SKM-1 treated with dmso at 0.1 percent for 144 hours (cell line): ENCODE data around the gene UCN.
A peak's percentile ranks its signal among the peaks of the same experiment; 100 is the strongest.
"Not testable (repeated sequence)": the region's sequence is repeated elsewhere in the genome, so short reads cannot be mapped to it uniquely, and the experiment has no call there.

Source experiments
- DNase-seq: peaks from one replicate; lab custom pipeline; 2025; ENCODE audit not compliant: unreplicated experiment; lab: John Stamatoyannopoulos, UW

The UCN gene

GRCh38 chr2:27285481-27285880, 22.8 kb downstream of the UCN start:
- no peak for DNase-seq

- no peak for DNase-seq
These were observed 23.2 kb downstream of the UCN start for GRCh38 chr2:27284996-27285395.

- DNase-seq, result no peak
These were observed 25.4 kb downstream of the UCN start for GRCh38 chr2:27282892-27283291.

DNA sequence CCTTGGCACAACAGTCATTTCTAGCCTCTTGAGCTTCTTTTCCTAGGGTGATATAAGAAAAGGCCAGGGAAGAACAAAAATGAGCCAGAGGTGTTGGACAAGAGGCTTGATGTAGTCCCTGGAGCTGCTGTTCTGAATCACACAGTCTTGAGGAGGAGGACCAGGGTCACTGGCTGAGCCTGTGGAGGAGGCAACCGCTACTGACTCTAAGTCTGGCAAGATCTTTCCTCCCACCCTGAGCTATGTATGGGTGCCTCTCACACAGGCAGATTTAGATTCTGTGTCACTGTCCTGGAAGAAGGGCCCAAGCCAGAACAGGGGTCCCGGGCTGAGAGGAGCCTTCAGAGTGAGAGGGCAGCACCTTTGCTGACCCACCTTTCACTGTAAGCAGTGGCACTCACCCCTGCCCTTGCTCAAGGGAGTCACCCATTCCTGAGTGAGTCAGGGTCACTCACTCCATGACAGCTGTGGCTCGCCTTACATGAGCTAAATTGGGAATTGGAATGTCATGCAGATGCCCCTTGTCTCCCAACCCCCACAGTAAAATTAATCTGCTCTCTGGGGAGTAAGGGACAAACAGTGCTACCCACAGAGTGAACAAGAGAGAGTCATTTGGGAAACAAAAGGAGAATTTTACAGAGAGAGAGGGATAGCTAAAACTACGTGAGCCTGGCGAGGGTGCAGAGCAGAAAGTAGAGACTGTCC, 26.2 kb downstream of the UCN start, which contains the start of gene TRIM54:
Gene TRIM54, plus strand, starts transcription at position 575 of the 705 bp plus-strand sequence. CDS start 303 bp downstream, outside the sequence.
- no peak for DNase-seq

- no peak for DNase-seq
These were observed 26.8 kb downstream of the UCN start for GRCh38 chr2:27281442-27281841.

DNA sequence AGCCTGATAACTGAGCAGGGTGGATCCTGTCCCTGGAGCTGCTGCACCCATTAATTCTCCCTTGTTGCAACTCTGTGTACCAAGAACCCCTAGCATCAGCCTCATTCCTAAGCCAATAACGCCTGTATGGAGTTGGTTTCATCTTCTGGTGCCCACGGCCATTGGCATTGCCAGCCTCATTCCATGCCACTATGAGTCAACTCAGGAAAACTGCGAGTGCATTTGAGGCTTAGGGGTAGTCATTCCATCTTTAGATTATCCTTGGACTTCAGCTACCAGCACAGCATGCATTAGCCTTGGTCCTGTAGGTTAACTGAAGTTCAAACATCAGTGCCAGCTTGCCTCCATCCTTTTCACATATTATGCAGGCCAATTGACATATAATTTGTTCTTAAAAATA, 27.4 kb downstream of the UCN start:
- DNase-seq, result no peak

GRCh38 chr2:27278010-27278409, 30.2 kb downstream of the UCN start:
- no peak for DNase-seq

DNA sequence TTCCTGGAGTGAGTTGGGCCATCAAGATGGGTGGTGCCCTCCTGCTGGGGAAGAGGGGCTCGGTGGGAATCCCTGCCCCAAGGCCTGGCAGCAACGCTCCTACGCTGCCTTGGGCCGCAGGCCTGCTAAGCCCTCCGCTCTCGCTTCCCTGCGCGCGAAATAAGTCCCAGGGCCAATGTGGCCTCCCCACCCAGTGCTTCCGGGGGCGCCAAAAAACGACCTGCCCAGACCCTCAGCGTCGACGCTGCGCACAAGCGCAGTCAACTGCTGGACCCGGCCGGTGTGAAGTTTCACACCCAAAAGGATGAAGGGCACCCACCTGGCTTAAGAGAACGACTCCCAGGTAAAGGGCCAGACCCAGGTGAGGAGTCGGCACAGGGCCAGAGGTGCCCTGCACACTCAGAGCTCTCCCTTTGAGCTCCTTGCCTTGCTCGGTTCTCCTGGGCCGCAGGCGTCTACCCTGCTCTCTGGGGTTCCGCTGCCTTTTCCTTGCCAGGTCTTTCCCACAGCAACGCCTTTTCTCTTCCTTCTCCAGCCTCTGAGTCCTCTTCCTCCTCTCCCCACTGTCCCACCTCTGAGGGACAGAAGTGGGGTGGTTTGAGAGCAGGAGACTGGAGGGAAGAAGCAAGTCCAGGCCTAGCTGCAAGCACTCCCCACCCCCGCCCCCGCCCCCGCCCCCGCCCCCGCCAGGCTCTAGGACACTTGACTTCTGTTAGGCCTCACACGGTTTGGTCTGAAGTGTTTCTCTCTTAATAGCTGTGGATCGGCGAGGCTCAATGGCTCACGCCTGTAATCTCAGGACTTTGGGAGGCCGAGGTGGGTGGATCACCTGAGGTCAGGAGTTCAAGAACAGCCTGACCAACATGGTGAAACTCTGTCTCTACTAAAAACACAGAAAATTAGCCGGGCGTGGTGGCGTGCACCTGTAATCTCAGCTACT, 32.8 kb downstream of the UCN start, which contains the start of gene DNAJC5G:
Gene DNAJC5G, plus strand, starts transcription at position 223 of the 940 bp plus-strand sequence. CDS start 1,296 bp downstream, outside the sequence.
- no peak for DNase-seq

DNA sequence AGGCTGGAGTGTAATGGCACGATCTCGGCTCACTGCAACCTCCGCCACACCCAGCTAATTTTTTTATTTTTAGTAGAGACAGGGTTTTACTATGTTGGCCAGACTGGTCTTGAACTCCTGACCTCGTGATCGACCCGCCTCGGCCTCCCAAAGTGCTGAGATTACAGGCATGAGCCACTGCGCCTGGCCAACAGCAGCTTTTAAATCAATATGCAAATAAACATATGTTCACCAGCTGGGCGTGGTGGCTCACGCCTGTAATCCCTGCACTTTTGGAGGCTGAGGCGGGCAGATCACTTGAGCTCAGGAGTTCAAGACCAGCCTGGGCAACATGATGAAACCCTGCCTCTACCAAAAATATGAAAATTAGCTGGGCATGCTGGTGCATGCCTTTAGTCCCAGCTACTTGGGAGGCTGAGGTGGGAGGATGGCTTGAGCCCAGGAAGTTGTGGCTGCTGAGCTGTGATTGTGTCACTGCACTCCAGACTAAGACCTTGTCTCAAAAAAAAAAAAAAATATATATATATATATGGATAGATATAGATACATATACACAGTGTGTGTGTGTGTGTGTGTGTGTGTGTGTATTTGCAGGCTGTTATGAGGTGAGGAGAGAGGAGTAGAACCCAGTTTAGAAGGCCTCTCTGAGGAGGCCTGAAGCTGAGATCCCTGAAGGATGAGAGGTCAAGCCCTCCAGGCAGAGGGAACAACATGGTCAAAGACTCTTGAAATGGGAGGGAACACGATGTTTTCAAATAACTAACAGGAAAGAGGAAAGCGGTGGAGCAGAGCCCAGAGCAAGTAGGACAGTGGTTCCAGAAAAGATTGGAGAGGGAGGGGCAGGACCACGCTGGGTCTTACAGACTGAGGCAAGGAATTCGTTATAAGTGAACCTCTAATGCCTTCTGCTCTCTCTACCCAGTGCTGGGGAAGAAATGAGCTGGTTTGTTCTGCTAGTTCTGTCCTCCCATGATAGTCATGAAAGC, 35.4 kb downstream of the UCN start:
- DNase-seq, result not testable (repeated sequence)

- no peak for DNase-seq
These were observed 36.5 kb downstream of the UCN start for GRCh38 chr2:27271631-27272340.

DNA sequence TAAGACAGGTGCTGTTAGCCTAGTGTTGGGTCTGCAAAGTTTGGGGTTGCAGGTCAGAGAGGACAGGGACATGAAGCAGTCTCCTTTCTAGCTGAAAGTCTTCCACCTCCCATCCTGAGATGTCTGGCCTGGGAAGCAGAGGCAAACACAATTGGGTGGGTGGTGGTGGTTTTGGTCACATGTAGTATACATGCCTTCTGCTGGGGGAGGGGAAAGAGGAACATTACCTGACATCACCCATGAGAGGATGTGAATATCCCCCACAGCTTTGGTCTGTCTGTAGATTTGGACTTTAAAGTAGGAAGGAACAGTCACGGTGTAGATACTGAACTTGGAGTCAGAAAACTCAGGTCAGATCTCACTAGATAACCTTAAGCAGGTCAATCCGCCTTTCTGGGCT, 37.6 kb downstream of the UCN start:
- DNase-seq, result no peak

- no peak for DNase-seq
These were observed 38.1 kb downstream of the UCN start for GRCh38 chr2:27270131-27270530.

DNA sequence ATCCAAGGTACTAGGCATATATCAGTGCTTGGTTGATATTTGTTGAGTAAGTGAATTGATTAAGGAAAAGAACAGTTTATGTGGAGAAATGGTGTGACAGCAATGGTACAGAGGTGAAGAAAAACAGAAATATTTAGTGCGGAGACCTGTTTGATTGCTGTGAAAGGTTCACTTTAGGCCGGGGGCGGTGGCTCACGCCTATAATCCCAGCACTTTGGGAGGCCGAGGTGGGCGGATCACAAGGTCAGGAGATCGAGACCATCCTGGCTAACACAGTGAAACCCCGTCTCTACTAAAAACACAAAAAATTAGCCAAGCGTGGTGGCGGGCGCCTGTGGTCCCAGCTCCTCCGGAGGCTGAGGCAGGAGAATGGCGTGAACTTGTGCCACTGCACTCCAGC, 39.9 kb downstream of the UCN start:
- DNase-seq, result not testable (repeated sequence)

GRCh38 chr2:27265536-27265870, 42.7 kb downstream of the UCN start:
- DNase-seq, result no peak

GRCh38 chr2:27264753-27265535, 43.3 kb downstream of the UCN start:
- DNase-seq, result peak; percentile 35

DNA sequence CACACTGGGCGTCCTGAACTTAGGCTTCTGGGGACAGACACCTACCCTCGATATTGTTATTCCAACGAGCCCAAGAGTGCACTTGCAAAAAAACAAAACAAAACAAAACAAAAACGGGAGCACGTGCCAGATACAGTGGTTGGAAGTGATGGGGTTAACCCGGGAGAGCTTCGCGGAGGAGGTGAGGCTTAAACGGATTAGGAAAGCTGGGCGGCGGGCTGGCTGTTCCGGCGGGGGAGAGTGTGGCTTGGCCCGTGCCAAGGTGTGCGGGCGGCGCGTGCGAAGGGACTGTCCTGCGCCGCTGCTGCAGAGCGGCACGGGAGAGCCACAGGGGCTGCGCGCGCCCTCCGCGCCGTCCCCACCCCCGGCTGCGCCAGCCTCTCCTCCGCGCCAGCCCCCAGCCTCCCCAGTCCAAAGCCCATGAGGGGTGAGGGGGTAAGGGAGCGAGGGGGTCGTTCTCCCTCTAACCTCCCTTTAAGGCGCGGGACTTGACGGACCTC, 43.9 kb downstream of the UCN start:
- no peak for DNase-seq

GRCh38 chr2:27263287-27264252, 44.7 kb downstream of the UCN start:
- DNase-seq, result no peak
